CD4-positive, alpha-beta T cell treated with Interleukin-6 at 100 ng/mL for 8 hours (primary cell): Measurements from ENCODE around the gene ZNF723.
"Not testable (repeated sequence)": the region's sequence is repeated elsewhere in the genome, so short reads cannot be mapped to it uniquely, and the experiment has no call there.

Experiments used
- DNase-seq: peaks from one replicate; pipeline ENCODE4 v3.0.0-alpha.2; 2020; ENCODE audit warnings: mixed read lengths, low spot score

ZNF723 gene

DNA sequence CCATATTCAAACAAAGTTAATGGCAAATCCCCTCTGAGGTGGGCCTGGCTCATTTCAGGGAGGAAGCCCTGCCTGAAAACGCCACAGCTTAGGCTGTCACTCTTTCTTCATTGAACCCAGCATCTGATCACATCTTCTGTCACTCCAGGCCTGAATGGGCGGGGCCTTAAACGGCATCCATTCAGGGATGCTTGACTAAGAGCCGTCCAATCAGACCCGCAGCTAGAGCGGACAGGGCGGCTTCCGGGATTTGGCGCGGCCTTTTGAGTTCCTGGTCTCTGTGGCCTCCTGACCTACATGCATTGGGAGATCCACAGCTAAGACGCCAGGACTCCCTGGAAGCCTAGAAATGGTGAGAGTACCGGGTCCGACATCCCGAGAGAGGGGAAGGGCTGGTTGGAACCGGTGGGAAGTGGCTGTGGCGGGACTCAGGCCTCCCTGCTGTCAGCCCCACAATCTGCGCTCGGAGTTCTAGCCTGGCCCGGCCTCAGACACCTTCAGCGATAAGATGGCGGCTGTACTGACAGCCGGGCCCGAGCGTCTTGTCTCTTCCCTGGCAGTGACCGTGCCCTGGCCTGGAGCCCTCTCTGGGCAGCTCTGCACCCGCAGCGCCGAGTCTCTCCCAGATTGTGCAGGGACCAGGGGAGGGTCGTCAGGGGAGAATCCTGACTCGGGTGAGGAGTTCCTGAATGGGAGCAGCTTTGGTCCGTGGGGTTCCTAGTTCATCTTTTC is at the start of gene ZNF723:
Gene ZNF723 (plus strand): TSS at position 261 of the 732 bp plus-strand sequence. CDS start 89 bp downstream, at position 350.
- no peak for DNase-seq

DNA sequence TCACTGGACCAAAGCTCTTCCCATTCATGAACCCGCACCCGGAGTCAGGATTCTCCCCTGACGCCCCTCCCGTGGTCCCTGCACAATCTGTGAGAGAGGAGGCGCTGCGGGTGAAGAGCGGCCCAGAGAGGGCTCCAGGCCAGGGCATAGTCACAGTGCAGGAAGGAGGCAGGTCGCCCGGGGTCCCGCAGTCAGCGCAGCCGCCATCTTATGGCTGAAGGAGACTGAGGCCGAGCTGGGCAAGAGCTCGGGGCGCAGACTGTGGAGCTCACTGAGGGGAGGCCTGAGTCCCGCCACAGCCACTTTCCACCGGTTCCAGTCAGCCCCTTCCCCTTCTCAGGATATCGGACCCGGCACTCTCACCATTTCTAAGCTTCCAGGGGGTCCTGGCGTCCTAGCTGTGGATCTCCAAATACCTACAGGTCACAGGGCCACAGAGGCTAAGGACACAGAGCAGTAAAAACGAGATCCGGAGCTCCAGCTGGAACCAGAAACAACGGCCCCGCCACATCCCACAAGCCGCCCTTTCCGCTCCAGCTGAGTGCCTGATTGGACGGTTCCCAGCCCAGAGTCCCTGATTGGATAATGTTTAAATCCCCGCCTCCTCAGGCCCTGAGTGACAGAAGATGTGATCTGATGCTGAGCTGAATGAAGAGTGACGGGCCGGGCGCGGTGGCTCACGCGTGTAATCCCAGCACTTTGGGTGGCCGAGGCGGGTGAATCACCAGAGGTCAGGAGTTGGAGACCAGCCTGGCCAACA is 48.3 kb upstream of the ZNF723 start, which contains the start of gene ZNF99:
Gene ZNF99 (minus strand): TSS at position 501 of the 760 bp plus-strand sequence. CDS start 135 bp downstream, at position 366.
- no peak for DNase-seq

DNA sequence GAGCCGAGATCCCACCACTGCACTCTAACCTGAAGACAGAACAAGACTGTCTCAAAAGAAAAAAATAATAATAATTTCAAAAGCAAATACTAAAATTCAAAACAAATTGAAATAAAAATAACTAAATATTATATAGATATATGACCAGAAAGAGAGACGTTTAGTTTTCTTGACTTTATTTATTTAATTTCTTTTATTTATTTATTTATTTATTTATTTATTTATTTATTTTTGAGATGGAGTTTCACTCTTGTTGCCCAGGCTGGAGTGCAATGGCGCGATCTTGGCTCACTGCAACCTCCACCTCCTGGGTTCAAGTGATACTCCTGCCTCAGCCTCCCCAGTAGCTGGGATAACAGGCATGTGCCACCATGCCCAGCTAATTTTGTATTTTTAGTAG is 39.2 kb upstream of the ZNF723 start:
- DNase-seq, result not testable (repeated sequence)

DNA sequence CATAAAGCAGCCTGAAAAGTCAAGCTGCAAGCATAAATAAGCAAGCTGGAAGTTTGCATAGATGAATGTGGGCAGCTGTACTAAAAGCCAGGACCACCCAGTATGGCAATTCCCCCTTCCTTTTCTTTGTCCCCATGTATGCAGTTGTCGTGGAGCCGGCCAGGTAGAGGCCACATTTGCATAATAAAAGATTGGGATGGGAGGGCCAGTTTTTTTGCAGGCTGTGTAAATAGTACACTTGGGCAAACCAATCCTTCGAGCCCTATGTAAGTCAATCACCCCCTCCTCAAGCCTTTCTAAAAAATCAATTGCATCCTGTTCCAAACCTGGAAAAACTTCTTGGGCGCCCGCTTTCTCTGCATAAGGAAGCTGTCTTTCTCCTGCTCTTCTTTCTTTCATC is 35.1 kb upstream of the ZNF723 start:
- no peak for DNase-seq

DNA sequence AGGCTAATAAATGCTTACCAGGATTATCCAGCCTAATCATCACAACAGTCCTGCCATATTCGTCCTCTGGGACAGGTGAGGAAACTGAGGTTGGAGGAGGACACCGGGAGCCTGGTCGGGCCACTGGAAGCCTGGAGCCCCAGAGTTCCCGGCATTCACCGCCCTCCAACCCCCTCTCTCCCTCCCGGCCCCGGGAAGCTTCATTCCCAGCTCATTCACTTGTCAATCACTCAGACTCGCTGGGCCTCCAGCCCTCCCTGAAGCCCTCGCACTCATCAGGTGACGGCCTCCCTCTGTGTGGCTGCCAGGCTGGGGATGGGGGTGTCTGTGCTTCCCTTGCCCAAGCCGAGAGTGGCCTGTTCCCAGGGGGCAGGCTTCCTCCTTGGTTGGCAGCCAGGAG is 25.7 kb upstream of the ZNF723 start:
- no peak for DNase-seq

DNA sequence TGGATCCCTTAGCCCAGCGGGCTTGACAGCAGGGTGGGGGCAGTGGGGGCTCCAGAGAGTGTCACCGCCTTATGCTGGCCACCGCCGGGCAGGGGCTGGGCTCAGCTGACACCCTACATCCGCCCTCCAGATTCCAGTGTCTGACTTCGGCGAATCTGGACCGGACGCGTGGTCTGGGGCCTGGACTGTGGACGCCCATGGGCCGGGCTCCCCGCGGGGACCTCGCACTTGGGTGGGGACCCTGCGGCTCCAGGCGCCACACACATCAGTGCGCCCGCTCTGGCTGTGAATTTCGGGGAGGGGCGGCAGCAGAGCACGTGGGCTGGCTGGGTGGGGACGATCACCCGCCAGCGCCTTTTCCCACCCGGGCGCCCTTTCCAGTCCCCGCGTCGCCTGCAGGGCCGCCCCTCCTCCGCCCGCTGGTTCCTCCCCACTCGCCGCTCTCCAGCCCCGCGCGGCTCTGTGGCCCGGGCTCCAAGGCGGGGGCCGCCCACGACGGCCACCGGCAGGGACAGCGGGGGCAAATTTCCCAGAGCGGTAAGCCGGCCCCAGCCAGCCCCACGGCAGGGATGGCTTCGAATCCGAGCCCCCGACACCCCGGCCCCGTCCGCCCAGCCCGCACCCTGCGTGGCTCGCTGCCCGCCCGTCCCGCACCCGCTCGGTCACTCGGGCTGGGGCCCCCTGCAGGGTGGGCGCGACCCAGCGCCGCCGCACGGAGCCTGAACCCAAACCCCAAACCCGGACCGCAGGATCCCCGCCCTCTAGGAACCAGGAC is 24.8 kb upstream of the ZNF723 start:
- DNase-seq, result no peak

DNA sequence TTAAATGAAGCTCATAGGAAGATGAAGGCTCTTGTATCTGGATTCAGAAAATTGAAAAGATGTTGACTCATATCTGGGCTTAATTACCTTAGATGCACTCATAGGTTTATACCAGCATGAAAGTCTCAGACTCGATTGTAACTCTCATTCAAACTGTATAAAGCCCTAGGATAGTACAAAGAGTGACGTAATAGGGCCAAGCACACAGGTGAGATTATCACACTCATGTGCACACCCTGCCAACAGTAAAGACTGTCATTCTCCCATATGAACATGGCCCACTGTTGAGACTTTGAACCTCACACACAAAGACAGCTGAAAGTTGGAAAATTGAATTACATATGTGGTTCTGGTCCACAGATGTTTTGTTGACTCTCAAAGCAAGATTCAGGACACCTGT is 18.0 kb upstream of the ZNF723 start:
- DNase-seq, result no peak

DNA sequence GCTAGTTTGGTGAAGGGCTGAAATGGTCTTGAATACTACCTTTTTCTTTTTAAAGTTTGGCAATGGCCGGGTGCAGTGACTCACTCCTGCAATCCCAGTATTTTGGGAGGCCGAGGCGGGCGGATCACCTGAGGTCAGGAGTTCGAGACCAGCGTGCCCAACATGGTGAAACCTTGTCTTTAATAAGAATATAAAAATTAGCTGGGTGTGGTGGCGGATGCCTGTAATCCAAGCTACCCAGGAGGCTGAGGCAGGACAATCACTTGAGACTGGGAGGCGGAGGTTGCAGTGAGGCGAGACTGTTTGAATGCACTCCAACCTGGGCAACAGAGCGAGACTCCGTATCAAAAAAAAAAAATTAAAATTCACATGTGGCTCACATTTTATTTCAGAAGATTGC is 880 bp upstream of the ZNF723 start:
- no peak for DNase-seq

DNA sequence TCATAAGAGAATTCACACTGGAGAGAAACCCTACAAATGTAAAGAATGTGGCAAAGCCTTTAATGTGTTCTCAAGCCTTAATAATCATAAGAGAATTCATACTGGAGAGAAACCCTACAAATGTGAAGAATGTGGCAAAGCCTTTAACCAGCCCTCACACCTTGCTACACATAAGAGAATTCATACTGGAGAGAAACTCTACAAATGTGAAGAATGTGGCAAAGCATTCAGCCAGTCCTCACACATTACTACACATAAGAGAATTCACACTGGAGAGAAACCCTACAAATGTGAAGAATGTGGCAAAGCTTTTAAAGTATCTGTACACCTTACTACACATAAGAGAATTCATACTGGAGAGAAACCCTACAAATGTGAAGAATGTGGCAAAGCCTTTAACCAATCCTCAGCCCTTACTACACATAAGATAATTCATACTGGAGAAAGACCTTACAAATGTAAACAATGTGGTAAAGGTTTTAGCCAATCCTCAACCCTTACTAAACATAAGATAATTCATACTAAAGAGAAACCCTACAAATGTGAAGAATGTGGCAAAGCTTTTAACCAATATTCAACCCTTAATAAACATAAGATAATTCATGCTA is 25.7 kb downstream of the ZNF723 start:
- DNase-seq, result not testable (repeated sequence)

DNA sequence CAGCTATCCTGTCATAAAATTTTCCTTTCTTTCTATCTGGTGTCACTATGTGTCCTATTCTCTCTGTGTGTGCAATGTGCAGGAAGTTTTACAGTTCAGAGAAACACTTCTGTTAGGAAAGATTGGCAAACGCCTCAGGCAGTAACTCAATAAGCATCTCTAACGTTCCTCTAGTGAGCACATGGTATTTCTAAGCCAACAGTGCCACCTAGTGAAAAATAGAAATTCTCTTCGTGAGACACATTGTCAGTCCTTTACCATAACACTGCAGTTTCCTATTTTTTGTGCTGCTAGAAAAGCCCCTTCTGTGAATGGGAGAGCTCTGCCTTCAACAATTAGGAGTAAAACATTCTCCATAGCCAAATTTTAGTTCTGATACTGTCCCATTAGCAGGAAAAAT is 50.7 kb downstream of the ZNF723 start:
- no peak for DNase-seq

DNA sequence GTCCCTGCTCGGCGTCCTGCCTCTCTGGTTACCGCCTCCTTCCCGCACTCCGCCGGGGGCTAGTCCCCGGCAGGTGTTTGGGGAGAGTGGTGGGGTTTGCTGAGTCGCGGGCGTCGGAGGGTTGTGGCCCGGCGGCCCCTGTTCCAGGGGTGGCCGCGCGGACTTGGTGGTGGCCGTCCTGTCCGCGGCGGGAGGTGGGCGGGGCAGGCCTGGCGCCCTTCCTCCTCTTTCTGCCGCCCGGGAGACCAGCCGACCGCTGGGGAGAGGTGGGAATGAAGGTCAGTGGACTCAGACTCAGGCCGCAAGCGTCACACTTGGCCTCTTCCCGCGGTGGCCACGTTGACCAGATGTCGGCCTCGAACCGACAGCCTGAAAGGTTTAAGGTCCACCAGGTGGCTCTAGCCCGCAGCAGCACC is 61.8 kb downstream of the ZNF723 start:
- DNase-seq, result no peak

DNA sequence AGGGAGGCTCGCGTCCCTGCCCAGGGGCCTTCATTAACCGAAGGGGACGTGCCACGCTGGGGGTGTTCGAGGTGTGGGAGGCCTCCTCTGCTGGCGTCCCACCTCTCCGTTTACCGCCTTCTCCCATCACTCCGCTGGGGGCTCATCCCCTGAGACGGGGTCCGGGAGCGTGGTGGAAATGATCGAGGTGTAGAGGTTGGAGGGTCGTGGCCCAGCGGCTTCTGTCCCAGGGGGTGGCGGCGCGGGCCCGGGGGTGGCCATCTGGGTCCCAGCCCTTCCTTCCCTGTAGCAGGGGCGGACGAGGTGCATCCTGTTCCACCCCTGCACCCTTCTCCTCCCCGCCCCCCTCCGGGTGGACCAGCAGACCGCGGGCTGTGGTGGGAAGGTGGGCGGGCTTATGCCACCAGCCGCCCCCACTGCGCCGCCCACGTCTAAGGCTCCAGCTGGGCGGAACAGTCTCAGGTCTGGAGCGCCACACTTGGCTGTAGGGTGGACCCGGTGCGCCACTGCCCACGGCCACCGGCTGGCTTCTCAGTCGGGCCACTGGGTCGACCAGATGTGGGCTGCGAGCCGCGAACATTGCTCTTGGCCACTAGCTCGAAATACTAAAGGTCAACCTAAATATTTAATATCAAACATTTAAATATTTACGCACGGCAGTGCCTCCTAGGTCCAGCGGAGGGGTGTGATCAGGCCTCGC is 69.5 kb downstream of the ZNF723 start:
- DNase-seq, result no peak
